H9 (cell line): ENCODE measurements around the gene SLC24A3. TPM values are rescaled to one million over a fixed set of nuclear protein-coding genes. Genes with fewer than 3 reads are reported as not detected.

Source experiments
- DNase-seq: peaks from one replicate; pipeline ENCODE4 v3.0.0-alpha.2; 2017
- H2AFZ ChIP-seq: one replicate; pipeline ENCODE4 v1.6.1; 2013; ENCODE audit warnings: mild to moderate bottlenecking, low read length, control low read depth, moderate library complexity
- H2AK5ac ChIP-seq: 2 replicates; pipeline ENCODE4 v1.6.1; 2013; ENCODE audit warnings: low read length, control low read depth, mixed read lengths; ENCODE audit not compliant: insufficient read length
- H2BK120ac ChIP-seq: one replicate; pipeline ENCODE4 v1.6.1; 2013; ENCODE audit warnings: low read depth, mild to moderate bottlenecking, low read length, control low read depth, inconsistent platforms; ENCODE audit not compliant: poor library complexity, severe bottlenecking
- H2BK12ac ChIP-seq: 2 replicates; pipeline ENCODE4 v1.6.1; 2013; ENCODE audit warnings: low read length, control low read depth, mixed read lengths, low read depth; ENCODE audit not compliant: insufficient read length
- H2BK15ac ChIP-seq: 2 replicates; pipeline ENCODE4 v1.6.1; 2013; ENCODE audit warnings: low read depth, low read length, control low read depth
- H2BK20ac ChIP-seq: one replicate; pipeline ENCODE4 v1.6.1; 2013; ENCODE audit warnings: low read depth, mild to moderate bottlenecking, low read length, control low read depth, inconsistent platforms; ENCODE audit not compliant: poor library complexity, severe bottlenecking
- H2BK5ac ChIP-seq: 2 replicates; pipeline ENCODE4 v1.6.1; 2013; ENCODE audit warnings: low read length, control low read depth, mixed read lengths; ENCODE audit not compliant: insufficient read length
- H3K14ac ChIP-seq: 2 replicates; pipeline ENCODE4 v1.6.1; 2013; ENCODE audit warnings: low read length, control low read depth; ENCODE audit not compliant: insufficient read depth
- H3K18ac ChIP-seq: 2 replicates; pipeline ENCODE4 v1.6.1; 2013; ENCODE audit warnings: low read depth, mild to moderate bottlenecking, mixed read lengths, low read length, control low read depth; ENCODE audit not compliant: insufficient read length
- H3K23ac ChIP-seq: 2 replicates; pipeline ENCODE4 v1.6.1; 2013; ENCODE audit warnings: low read length, control low read depth, mixed read lengths, low read depth; ENCODE audit not compliant: insufficient read length
- H3K23me2 ChIP-seq: 2 replicates; pipeline ENCODE4 v1.6.1; 2013; ENCODE audit warnings: low read depth, mild to moderate bottlenecking, mixed read lengths, low read length, control low read depth; ENCODE audit not compliant: insufficient read length, poor library complexity, severe bottlenecking
- H3K27ac ChIP-seq: 2 replicates; pipeline ENCODE4 v1.5.1; 2013; ENCODE audit warnings: low read length, control low read depth, mixed read lengths, low read depth; ENCODE audit not compliant: insufficient read length
- H3K27me3 ChIP-seq: 2 replicates; pipeline ENCODE4 v1.6.1; 2013; ENCODE audit warnings: low read length, control low read depth, inconsistent platforms; ENCODE audit not compliant: insufficient read depth
- H3K4ac ChIP-seq: 2 replicates; pipeline ENCODE4 v1.6.1; 2013; ENCODE audit warnings: low read depth, mild to moderate bottlenecking, control low read depth, inconsistent platforms, low read length, moderate library complexity
- H3K4me1 ChIP-seq: 2 replicates; pipeline ENCODE4 v1.6.1; 2013; ENCODE audit warnings: low read length, control low read depth, inconsistent platforms; ENCODE audit not compliant: insufficient read depth
- H3K4me2 ChIP-seq: 2 replicates; pipeline ENCODE4 v1.6.1; 2013; ENCODE audit warnings: low read length, control low read depth, mixed read lengths; ENCODE audit not compliant: insufficient read length, insufficient read depth
- H3K56ac ChIP-seq: 2 replicates; pipeline ENCODE4 v1.6.1; 2013; ENCODE audit warnings: low read depth, mild to moderate bottlenecking, mixed read lengths, low read length, control low read depth; ENCODE audit not compliant: insufficient read length
- H3K79me1 ChIP-seq: 2 replicates; pipeline ENCODE4 v1.6.1; 2013; ENCODE audit warnings: low read depth, mild to moderate bottlenecking, moderate library complexity, low read length, control low read depth, inconsistent platforms; ENCODE audit not compliant: insufficient read depth, poor library complexity, severe bottlenecking
- H3K79me2 ChIP-seq: 2 replicates; pipeline ENCODE4 v1.6.1; 2013; ENCODE audit warnings: low read length, control low read depth, inconsistent platforms; ENCODE audit not compliant: insufficient read depth
- H3K9ac ChIP-seq: 2 replicates; pipeline ENCODE4 v1.6.1; 2013; ENCODE audit warnings: low read length, control low read depth, mixed read lengths; ENCODE audit not compliant: insufficient read length; ENCODE audit errors: extremely low read depth
- H3K9me3 ChIP-seq: one replicate; pipeline ENCODE4 v1.6.1; 2013; ENCODE audit warnings: low read depth, low read length, inconsistent platforms; ENCODE audit not compliant: control insufficient read depth
- H3T11ph ChIP-seq: one replicate; pipeline ENCODE4 v1.6.1; 2013; ENCODE audit warnings: mild to moderate bottlenecking, low read length, control low read depth, inconsistent platforms
- H4K20me1 ChIP-seq: one replicate; pipeline ENCODE4 v1.6.1; 2013; ENCODE audit not compliant: control insufficient read depth, insufficient read length, insufficient read depth
- H4K5ac ChIP-seq: 2 replicates; pipeline ENCODE4 v1.6.1; 2013; ENCODE audit warnings: low read depth, mild to moderate bottlenecking, mixed read lengths, low read length, control low read depth; ENCODE audit not compliant: insufficient read length
- H4K8ac ChIP-seq: replicated peaks from 2 replicates; pipeline ENCODE4 v1.6.1; 2013; ENCODE audit warnings: low read length, control low read depth, mixed read lengths, low read depth; ENCODE audit not compliant: insufficient read length
- H4K91ac ChIP-seq: 2 replicates; pipeline ENCODE4 v1.6.1; 2013; ENCODE audit warnings: low read depth, mild to moderate bottlenecking, moderate library complexity, mixed read lengths, low read length, control low read depth; ENCODE audit not compliant: insufficient read length
- H3K27ac Mint-ChIP-seq, 3 experiments: 2 replicates in 2 of 3; 3 replicates in 1 of 3; pipeline ENCODE4 v1.8.0; 2020 to 2021; ENCODE audit warnings: mixed read lengths in 3 of 3, mild to moderate bottlenecking in 1 of 3, moderate library complexity in 1 of 3
- H3K27me3 Mint-ChIP-seq: 2 replicates; pipeline ENCODE4 v1.8.0; 2021; ENCODE audit warnings: low read depth, mild to moderate bottlenecking, moderate library complexity, mixed read lengths
- H3K36me3 Mint-ChIP-seq, 3 experiments: 2 replicates in 2 of 3; 3 replicates in 1 of 3; pipeline ENCODE4 v1.8.0; 2020 to 2021; ENCODE audit warnings: low read depth in 3 of 3, mixed read lengths in 3 of 3; ENCODE audit not compliant: insufficient read depth in 1 of 3
- H3K4me1 Mint-ChIP-seq, 2 experiments: 2 replicates each; pipeline ENCODE4 v1.8.0; 2020; ENCODE audit warnings: mixed read lengths in 2 of 2
- H3K4me3 Mint-ChIP-seq, 2 experiments: 2 replicates in 1 of 2; 3 replicates in 1 of 2; pipeline ENCODE4 v1.8.0; 2020 to 2021; ENCODE audit warnings: mild to moderate bottlenecking in 2 of 2, mixed read lengths in 2 of 2, moderate library complexity in 1 of 2
- H3K9me3 Mint-ChIP-seq, 2 experiments: 2 replicates in 1 of 2; 3 replicates in 1 of 2; pipeline ENCODE4 v1.8.0; 2020; ENCODE audit warnings: mild to moderate bottlenecking in 2 of 2, mixed read lengths in 2 of 2, moderate library complexity in 1 of 2
- CTCF ChIP-seq: fragments of 200-600 bp; sonication (generic); conservative IDR thresholded peaks from 3 replicates; pipeline ENCODE4 v1.8.0; 2021; ENCODE audit warnings: antibody characterized with exemption, mild to moderate bottlenecking
- WGBS: extraction: QIAGEN DNeasy Blood & Tissue Kit; methylation state at CpG from one replicate; pipeline ENCODE4 v1.1.7; 2013; ENCODE audit warnings: missing lambda C conversion rate, low lambda C conversion rate, mixed read lengths; ENCODE audit not compliant: insufficient read length; ENCODE audit errors: extremely low coverage; 5-methylcytosine and 5-hydroxymethylcytosine counted together
- total RNA-seq: library from RNA; stranded (reverse); gene quantifications from 2 replicates; pipeline ENCODE4 v1.2.1, GENCODE V29; 2021

The SLC24A3 gene
- total RNA-seq, 1 experiment from 2014 or later: 0.83 TPM

- Histone ChIP-seq H3K9ac (no peak overlapping the region), H3K9me3 (no peaks in the 10 kb centered on the region), H2AFZ (no peak overlapping the region), H3K27ac (no peak overlapping the region), H2BK15ac (no peak overlapping the region), H3T11ph (no peak overlapping the region), H3K23ac (no peak overlapping the region), H2AK5ac (no peak overlapping the region), H2BK12ac (no peak overlapping the region), H3K4me1 (no peaks in the 10 kb centered on the region), H3K23me2 (no peaks in the 10 kb centered on the region), H3K4me2 (no peak overlapping the region), H3K14ac (no peak overlapping the region), H3K79me2 (no peaks in the 10 kb centered on the region), H3K4ac (no peak overlapping the region), H4K5ac (no peak overlapping the region), H3K27me3 (no peaks in the 10 kb centered on the region), H2BK120ac (no peak overlapping the region), H4K20me1 (no peaks in the 10 kb centered on the region), H4K8ac (no peak overlapping the region), H2BK5ac (no peak overlapping the region), H2BK20ac (no peak overlapping the region), H3K79me1 (no peaks in the 10 kb centered on the region), H4K91ac (no peak overlapping the region), H3K18ac (no peak overlapping the region), H3K56ac (no peak overlapping the region)
- Mint-ChIP-seq H3K4me1 (peaks cover 3 to 4% of the 10 kb centered on the region in 2 experiments; a peak in 3 of 4 replicates), H3K9me3 (peaks cover 7 to 8% of the 10 kb centered on the region in 2 experiments), H3K27ac (no peak overlapping the region), H3K27me3 (peaks cover 4% of the 10 kb centered on the region), H3K4me3 (no peak overlapping the region), H3K36me3 (peaks cover 0 to 8% (median 0%) of the 10 kb centered on the region in 3 experiments; a peak in 3 of 7 replicates)
- DNase-seq: no peak
- no CpG with 5 or more reads among the region's 2 CpGs for WGBS
- TF ChIP-seq CTCF: no peak
Observed at GRCh38 chr20:19295076-19295475, 82.6 kb downstream of the SLC24A3 start.
